C4-2B (cell line): ENCODE measurements around the gene RSPH6A.

Experiments
- CTCF ChIP-seq: fragments of 450-650 bp; conservative IDR thresholded peaks from 2 replicates; pipeline ENCODE4 v1.5.1; 2017; ENCODE audit warnings: mild to moderate bottlenecking
- ZFX ChIP-seq: fragments of 450-650 bp; IDR thresholded peaks from 2 replicates; pipeline ENCODE4 v1.6.1; 2017

DNA sequence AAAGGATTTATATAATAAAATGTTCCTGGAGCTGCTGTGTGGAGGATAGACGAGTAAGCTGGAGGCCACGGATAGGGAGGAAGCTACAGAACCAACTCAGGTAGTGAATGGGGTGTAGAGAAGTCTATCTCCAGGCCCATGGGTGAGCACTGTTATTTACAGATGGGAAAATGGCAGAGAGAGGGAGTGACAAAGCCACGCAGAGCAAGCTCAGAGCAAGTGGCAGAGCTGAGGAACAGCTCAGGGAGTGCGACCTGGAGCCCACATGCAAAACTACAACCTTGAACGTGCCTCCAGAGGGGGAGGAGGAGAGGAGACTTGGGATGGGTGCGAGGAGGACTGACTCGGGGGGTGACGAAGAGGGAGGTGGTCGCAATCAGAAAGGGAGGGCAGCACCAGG lies 13.4 kb upstream of the RSPH6A start:
- TF ChIP-seq CTCF: no peak
- TF ChIP-seq ZFX: no peak
